ENCODE data around the gene ADARB2.

ADARB2 gene

GRCh38 chr10:1190791-1191490 lies 546.4 kb downstream of the ADARB2 start:
- no peak for DNase-seq

GRCh38 chr10:1190052-1190395 lies 547.3 kb downstream of the ADARB2 start:
- no peak for DNase-seq

- no peak for DNase-seq
Observed at GRCh38 chr10:1189166-1190051, 547.9 kb downstream of the ADARB2 start.

GRCh38 chr10:1188558-1189135 lies 548.7 kb downstream of the ADARB2 start:
- no peak for DNase-seq

GRCh38 chr10:1187855-1188557 lies 549.3 kb downstream of the ADARB2 start:
- no peak for DNase-seq

- DNase-seq, result no peak
Observed at GRCh38 chr10:1187151-1187854, 550.0 kb downstream of the ADARB2 start.

GRCh38 chr10:1186683-1186990 lies 550.7 kb downstream of the ADARB2 start:
- DNase-seq, result no peak

GRCh38 chr10:1185911-1186682 lies 551.2 kb downstream of the ADARB2 start:
- no peak for DNase-seq

- no peak for DNase-seq
Observed at GRCh38 chr10:1184541-1185430, 552.5 kb downstream of the ADARB2 start.

GRCh38 chr10:1183701-1184100 lies 553.6 kb downstream of the ADARB2 start:
- DNase-seq, result no peak

- DNase-seq, result no peak
Observed at GRCh38 chr10:1183033-1183396, 554.3 kb downstream of the ADARB2 start.

GRCh38 chr10:1182280-1183032 lies 554.9 kb downstream of the ADARB2 start:
- no peak for DNase-seq

GRCh38 chr10:1180836-1181235 lies 556.5 kb downstream of the ADARB2 start:
- DNase-seq, result no peak

GRCh38 chr10:1180071-1180730 lies 557.1 kb downstream of the ADARB2 start:
- DNase-seq, result no peak

GRCh38 chr10:1179346-1180070 lies 557.8 kb downstream of the ADARB2 start:
- DNase-seq, result no peak

- no peak for DNase-seq
Observed at GRCh38 chr10:1178506-1178905, 558.8 kb downstream of the ADARB2 start.

- DNase-seq, result no peak
Observed at GRCh38 chr10:1177936-1178335, 559.4 kb downstream of the ADARB2 start.

- no peak for DNase-seq
Observed at GRCh38 chr10:1175956-1176565, 561.3 kb downstream of the ADARB2 start.

GRCh38 chr10:1174022-1174421 lies 563.3 kb downstream of the ADARB2 start:
- DNase-seq, result no peak

Data from EL (cell line).